Upper lobe of left lung (tissue), 4 donors: Measurements from ENCODE around the gene GABRB3.

Source experiments
- CTCF ChIP-seq, 6 experiments: fragments of 450-650 bp in 4 of 6; fragments of 200-600 bp in 2 of 6; sonication (generic) in 2 of 6; IDR thresholded peaks; one replicate each; pipeline ENCODE4 v1.5.1; 2016 to 2019; ENCODE audit warnings: antibody characterized with exemption in 6 of 6
- POLR2A ChIP-seq, 4 donors: fragments of 450-650 bp; IDR thresholded peaks; one replicate each; pipeline ENCODE4 v1.5.1; 2016 to 2017; ENCODE audit warnings: antibody characterized with exemption in 4 of 4, mild to moderate bottlenecking in 2 of 4
- POLR2AphosphoS5 ChIP-seq, 2 donors: sonication (generic); formaldehyde crosslinking; IDR thresholded peaks; one replicate each; pipeline ENCODE4 v1.5.1; 2017; ENCODE audit warnings: antibody characterized with exemption in 2 of 2

- TF ChIP-seq CTCF (IDR thresholded peaks at IDR 0.05), result no peak
- TF ChIP-seq POLR2A (IDR thresholded peaks at IDR 0.05), result no peak
- no peak for TF ChIP-seq POLR2AphosphoS5 (IDR thresholded peaks at IDR 0.05)
Observed at GRCh38 chr15:26689462-26689861, 83.4 kb downstream of the GABRB3 start.
